GM21515 (cell line): ENCODE measurements around the gene PGP.

Source experiments
- ATAC-seq: cut with Tn5 transposase; IDR thresholded peaks from one replicate; pipeline ENCODE4 v1.9.1; 2021; ENCODE audit not compliant: unreplicated experiment

Gene PGP

GRCh38 chr16:2166263-2167067, 48.2 kb downstream of the PGP start:
- no peak for ATAC-seq

GRCh38 chr16:2165861-2166260, 48.8 kb downstream of the PGP start:
- ATAC-seq, result no peak

DNA sequence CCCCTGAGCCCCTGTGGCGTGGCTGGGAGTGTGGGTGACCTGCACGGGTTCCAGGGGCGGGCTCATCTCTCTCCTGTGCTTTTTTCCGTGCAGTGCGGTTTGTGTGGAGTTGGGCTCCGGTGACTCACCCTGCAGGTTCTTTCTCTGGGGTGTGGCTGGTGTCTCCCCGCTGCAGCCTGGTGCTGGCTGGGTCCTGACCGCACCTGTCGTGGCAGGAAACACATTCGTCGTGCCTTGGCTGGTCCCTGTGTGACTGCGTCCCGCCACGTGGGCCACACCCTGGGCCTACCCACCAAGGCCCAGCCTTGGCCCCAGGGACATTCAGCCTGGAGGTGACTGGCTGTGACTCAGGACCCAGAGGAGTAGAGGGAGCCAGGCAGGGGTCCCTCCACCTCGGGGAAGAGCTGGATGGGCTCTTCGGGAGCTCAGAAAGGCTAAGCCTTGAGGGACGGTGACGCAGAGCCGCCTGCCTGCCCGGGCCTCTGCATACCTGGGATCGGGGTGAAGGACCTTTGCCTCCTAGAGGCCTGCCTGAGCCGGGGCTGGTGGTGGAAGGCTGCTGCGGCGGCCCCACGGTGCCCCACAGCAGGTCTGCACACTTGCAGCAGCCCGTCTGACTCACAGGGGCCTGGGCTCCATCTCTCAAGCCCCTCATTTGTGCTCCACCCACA, 51.3 kb downstream of the PGP start:
- ATAC-seq, result no peak

DNA sequence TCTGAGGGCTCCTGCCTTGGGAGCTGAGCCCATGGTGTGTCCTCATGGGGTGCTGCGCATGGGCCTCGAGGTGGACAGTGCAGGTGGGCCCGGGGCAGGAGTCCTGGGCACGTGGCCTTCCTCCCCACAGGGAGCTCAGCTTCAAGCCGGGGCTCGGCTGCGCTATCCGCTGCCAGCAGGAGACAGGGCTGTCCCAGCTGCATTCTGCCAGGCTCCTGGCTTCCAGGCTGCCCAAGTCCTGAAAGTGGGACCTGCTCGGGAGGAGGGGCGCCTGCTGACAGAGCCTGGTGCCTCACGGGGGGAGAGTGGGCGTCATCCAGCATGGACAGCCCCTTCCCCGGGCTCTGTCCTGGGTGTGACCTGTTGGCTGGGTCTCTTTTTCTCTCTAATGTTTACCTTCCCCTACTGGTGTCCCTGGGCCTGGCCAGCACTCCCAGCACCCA, 51.9 kb downstream of the PGP start:
- no peak for ATAC-seq

GRCh38 chr16:2161911-2162310, 52.7 kb downstream of the PGP start:
- no peak for ATAC-seq
